ENCODE measurements around the gene PCBP2.

DNA sequence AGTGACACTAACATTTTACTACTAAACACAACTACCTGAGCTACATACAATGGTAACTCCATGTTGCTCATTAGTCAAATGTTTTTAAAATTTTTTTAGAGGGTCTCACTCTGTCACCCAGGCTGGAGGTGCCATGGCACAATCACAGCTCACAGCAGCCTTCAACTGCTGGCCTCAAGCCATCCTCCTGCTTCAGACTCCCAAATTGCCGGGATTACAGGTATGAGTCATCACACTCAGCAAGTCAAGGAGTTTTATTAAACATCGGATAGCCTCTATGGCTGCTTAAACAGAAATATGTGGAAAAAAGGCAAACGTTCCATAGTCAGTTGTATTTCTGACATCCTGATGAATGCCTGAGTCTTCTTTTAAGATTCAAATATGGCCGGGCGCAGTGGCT lies 66.5 kb downstream of the PCBP2 start:
- TF ChIP-seq POLR2A (IDR thresholded peaks at IDR 0.05) (no peak), CTCF (IDR thresholded peaks at IDR 0.05) (no peak)
